HG03039 (cell line): ENCODE results near the gene MUC2.

Experiments used
- ATAC-seq: cut with Tn5 transposase; IDR thresholded peaks from one replicate; pipeline ENCODE4 v1.9.1; 2021; ENCODE audit warnings: mild to moderate bottlenecking, moderate library complexity; ENCODE audit not compliant: unreplicated experiment

Gene MUC2

DNA sequence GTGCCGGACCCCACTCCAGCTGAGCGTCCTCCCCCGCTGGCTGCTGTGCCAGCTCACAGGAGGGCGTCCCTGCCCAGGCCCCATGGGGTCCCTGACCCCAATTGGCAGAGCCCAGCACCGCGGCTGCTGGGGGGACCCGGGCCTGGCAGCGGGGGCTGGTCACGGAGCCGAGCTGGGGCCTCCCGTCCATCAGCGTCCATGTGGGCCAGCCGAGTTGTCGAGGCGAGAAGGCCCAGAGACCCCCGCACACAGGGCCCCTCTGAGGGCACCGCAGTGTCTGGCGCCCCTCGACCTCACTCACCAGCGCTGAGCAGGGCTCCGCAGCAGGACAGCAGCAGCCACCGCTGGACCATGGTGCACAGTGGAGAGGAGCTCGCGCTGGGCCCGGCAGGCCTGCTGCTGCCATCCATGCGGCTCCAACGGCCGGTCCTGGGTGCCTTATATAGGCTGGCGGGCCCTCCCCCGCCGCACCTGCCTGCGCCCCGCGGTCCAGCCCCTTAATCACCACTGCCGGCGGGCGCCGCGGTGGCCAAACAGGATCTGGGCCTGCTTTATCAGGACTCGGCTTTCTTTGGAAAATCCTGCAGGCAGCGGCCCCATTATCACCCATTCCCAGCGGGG, 38.3 kb upstream of the MUC2 start, which contains the start of gene MUC6:
TSS of gene MUC6 (minus strand) at position 416 of the 621 bp plus-strand sequence. CDS start at position 353, 63 bp downstream.
- ATAC-seq = no peak

DNA sequence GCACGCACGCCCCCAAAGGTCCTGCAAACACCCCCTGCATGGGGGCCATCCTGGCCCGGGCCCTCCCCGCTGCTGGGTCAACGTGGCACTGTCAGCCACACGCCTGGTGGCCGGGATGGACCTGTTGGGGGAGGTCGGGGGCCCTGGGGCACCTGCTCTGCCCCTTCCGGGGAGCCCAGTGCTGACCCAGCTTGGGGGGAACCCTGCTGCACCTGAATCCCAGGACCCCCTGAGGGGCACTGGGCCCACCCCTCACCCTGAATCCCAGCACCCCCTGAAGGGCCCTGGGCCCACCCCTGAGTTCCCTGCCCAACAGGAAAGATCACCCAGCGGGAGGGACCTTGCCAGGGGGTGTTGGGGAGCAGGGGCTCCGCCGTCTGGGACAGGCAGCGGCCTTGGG, 37.7 kb upstream of the MUC2 start:
- ATAC-seq = no peak

DNA sequence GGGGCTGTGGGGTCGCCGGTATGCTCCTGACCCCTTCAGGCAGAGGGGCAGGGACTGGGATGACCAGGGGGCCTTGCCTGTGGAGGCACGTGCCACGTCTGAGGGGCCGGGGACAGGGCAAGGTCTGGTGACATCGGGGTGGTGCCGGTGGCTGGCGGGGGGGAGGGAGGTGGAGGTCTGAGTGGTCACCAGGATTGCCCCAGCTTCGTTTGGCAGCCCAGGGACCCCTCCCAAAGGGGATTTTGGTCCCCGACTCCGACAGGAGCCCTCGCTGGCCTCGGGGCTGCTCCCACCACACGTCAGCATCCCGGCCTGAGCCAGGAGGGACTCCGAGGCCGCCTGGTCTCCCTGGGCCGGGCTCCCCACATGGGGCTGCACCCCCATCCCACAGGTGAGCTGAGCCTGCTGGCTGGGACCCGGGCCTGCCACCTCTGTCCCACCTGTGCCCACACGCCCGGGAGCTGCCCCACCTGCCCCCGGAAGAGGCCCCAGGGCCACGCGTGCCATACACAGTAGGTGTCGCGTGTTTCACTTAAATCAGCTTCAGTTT, 37.1 kb upstream of the MUC2 start:
- no peak for ATAC-seq

DNA sequence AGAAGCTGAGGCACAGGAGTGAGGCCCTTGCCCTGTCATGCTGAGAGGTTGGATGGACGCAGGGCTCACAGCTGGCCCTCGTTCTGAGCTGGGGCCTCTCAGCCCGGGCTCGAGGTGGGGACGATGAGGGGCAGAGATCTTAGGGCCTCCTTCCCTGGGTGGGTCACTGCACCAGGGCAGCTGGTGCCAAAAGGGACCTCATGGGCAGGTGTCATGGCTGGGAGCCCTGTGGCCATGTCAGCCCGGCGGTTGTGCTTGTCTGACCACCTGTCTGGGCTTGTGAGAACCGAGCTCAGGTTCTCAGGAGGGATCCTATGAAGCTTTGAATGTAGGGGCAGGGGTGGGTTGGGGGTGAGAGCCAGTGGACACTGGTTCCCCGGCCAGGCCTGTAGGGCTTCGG, 36.3 kb upstream of the MUC2 start:
- ATAC-seq = no peak

- no peak for ATAC-seq
Observed at GRCh38 chr11:1038921-1039320, 35.8 kb upstream of the MUC2 start.

DNA sequence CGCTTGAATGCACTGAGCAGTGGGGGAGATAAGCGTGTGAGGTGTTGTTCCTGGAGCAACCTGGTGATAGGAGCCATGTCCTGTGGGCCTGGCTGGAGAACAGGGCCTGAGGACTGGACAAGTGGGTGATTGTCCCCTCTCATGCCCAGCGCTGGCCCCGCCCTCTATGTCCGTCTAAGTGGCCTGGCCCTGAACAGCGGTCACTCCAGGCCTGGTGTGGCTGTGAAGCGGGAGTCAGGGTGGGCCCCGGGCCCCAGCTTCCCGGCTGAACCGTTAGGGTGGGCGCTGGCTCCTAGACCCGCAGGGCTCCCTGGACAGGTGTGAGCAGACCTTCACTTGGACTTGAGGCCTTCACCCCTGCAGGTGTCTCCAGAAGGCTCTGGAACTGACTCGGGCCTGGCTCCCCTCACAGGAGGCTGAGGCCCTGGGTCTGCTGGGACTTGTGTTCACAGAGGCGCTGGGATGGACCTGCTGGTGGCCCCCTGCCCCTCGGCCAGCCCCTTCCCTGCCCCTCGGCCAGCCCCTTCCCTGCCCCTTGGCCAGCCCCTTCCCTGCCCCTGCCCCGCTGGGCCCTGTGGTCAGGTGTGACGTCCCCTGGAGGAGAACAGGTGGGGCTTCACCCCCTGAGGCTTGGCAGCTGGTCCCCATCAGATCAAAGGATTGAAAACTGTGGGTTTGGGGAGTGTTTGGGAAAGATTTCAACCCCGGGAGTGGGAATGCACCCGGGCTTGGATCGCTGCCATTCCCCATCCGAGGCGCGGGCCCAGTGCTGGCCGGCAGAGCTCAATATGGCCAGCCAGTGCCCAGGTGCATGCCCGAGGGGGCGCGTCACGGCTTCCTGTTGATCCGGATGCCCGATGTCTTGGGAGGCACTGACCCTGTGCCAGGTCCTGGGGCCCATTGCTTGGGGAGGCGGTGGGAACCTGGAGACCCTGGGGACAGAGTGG, 34.9 kb upstream of the MUC2 start:
- ATAC-seq = no peak

GRCh38 chr11:1040428-1041148, 34.1 kb upstream of the MUC2 start:
- ATAC-seq = no peak

GRCh38 chr11:1041149-1041467, 33.6 kb upstream of the MUC2 start:
- no peak for ATAC-seq

- ATAC-seq = no peak
Observed at GRCh38 chr11:1041471-1041870, 33.2 kb upstream of the MUC2 start.

DNA sequence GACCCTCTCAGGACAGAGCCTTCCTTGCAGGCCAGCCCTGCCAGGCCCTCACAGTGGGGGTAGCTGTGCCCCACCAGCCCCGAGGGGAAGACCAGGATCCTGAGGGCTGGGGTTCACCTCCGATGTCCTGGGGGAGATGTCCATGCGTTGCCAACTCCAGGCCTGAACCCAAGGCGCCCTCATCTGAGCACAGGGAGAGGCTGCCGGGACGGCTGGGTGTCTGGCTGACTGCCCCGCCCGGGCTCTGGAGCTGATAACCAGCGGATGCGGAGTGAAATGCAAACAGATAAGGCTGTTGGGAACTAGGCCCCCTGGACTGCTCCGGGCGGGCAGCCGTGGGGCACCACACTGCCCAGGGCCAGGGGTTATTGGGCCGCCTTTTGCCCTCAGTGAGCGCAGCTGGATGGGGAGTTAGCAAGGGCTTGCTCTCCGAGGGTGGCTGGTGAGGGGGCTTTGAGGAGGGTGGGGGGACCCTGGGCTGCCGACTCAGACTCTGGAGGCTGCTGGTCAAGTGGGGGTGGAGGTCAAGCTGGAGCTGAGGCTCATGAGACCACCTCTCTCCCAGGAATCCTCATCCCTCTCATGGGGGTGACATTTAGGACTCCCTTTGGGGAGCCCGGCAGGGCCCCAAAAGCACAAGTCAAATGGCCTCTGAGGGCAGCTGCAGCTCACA, 32.6 kb upstream of the MUC2 start:
- ATAC-seq = no peak

DNA sequence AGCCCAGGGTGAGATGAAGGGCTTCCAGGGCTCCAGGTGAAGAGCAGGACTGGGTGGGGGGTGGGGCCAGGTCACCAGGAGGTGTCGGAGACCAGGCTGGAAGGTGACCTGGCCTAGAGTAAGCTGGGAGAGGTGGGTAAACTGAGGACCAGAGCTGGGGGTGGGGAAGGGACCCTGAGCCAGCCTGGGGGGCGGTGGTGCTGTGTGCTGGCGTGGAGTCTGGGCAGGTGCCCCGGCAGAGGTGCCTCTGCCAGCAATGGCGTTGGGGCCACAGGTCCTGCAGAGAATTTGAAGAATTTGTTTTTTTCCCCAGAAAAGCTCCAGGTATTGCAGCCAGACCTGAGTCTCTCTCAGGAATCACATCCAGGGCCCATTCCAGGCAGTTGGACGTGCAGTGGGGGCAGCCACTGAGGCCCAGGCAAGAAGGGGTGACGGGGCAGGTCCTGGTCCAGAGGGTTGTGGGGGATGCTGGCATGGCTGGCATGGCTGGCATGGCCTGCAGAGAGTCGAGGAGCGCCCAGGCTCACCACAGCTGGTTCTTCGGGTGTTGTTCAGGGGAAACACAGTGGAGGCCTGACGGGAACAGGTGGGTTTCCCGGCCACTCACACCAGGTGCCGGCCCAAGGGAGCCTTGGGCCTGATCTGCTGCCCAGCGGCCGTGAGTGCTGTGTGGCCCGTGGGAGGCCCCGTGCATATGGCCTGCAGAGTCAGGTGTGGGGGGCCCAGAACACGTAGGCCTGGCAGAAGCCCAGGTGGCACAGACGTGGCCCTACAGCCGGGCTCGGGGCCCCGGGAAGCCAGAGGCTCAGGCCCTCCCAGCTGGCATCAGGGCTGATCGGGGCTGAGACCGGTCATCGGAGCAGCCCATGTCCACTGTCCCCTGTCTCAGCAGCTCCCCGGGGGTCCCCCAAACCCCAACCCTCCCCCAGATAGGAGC, 31.8 kb upstream of the MUC2 start:
- ATAC-seq = no peak

DNA sequence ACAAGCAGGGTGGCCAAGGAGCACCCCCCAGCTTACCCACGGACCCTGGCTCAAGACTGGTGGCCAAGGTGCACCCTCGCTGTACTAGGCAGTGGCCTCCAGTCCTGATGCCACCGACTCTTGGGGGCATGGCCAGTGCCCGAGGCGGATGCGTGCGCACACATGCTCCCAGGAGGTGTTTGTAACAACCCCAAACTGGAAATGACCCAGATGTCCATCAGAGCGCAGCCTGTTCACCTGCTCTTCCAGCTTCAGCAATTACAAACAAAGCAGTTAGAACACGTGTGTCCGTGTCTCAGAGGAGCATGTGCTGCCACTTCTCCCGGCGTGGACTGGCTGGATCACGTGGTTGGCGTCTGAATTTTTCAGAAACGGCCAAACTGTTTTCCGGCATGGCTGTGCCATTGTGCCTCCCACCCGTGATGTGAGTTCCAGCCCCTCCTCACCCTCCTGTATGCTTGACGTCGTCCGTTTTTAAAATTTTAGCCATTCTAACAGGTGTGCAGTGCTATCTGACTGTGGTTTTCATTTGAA, 31.0 kb upstream of the MUC2 start:
- no peak for ATAC-seq

DNA sequence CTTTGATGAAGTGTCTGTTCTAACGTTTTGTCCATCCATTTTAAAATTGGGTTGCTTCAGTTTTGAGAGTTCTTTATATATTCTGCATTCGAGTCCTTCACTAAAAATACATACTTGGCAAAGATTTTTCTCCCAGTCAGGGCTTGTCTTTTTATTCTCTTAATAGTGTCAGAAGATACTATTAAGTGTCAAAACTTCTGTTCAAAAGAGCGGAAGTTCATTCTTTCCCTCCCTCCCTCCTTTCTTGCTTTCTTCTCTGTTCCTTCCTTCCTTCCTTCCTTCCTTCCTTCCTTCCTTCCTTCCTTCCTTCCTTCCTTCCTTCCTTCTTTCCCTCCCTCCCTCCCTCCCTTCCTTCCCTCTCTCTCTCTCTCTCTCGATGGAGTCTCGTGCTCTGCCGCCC, 30.5 kb upstream of the MUC2 start:
- ATAC-seq = no peak

DNA sequence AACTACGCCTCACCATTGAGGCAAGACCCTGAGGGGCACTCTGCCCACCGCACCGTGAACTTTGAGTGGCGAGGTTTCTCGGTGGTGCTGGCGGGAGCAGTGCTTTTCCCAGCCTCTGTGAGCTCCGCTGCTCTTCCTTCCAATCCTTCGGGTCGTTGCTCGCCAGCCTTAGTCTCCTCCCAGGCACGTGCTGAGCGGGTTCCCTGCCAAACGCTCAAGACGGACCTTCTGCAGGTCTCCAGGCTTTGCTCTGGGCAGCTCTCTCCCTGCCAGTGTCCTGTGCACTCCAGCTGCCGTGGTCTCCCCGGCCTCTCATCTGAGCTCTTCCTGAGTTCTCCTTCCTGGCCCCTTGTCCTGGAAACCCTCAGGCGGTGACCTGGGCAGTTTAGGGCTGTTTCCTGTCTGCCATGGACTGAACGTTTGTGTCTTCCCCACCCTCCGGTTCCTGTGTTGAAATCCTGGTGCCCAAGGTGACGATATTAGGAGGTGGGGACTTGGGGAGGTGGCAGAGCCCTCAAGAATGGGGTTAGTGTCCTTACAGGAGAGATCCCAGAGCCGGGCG, 27.0 kb upstream of the MUC2 start:
- no peak for ATAC-seq

- ATAC-seq = no peak
Observed at GRCh38 chr11:1048375-1049070, 26.2 kb upstream of the MUC2 start.

DNA sequence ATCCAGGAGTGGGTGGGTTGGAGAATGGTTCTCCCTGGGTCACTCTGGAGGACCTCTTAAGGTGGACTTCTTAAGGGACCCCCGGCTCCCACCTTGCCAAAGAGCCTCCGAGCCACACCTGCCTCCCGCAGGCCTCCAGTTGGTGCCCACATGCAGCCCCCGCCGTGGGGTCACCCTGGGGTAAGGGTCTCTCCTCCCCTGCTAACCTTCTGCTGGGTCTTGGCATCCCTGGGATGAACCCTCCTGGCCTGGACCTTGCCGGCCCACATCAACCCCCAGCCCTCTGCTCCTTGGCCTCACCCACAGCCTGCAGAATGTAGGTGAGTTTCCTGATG, 25.6 kb upstream of the MUC2 start:
- ATAC-seq = no peak

- ATAC-seq = no peak
Observed at GRCh38 chr11:1049431-1049891, 25.2 kb upstream of the MUC2 start.

- ATAC-seq = no peak
Observed at GRCh38 chr11:1049911-1050580, 24.6 kb upstream of the MUC2 start.
